Renal cortical epithelial cell (primary cell): ENCODE results near the gene LYPD5. TPM values are rescaled to one million over a fixed set of nuclear protein-coding genes. Genes with fewer than 3 reads are reported as not detected.
"Not testable (repeated sequence)": the region's sequence is repeated elsewhere in the genome, so short reads cannot be mapped to it uniquely, and the experiment has no call there.

ENCODE experiments used
- DNase-seq: peaks from one replicate; pipeline ENCODE4 v3.0.0-alpha.2; 2011; ENCODE audit warnings: low read depth
- total RNA-seq: library from RNA; depleted of rRNA; stranded (reverse); fragments of >200 nt; gene quantifications from 2 replicates; pipeline ENCODE4 v1.2.3, GENCODE V29; 2014

LYPD5 gene
- total RNA-seq, 1 donor from 2014 or later = 0.35 TPM

DNA sequence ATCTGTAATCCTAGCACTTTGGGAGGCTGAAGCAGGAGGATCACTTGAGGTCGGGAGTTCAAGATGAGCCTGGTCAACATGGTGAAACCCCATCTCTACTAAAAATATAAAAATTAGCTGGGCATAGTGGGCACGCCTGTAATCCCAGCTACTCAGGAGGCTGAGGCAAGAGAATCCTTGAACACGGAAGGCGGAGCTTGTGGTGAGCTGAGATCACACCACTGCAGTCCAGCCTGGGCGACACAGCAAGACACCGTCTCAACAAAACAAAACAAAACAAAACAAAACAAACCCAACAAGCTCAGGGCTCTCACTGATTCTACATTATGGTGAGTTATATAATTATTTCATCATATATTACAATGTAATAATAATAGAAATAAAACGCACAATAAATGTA lies 4.2 kb upstream of the LYPD5 start:
- DNase-seq = not testable (repeated sequence)

DNA sequence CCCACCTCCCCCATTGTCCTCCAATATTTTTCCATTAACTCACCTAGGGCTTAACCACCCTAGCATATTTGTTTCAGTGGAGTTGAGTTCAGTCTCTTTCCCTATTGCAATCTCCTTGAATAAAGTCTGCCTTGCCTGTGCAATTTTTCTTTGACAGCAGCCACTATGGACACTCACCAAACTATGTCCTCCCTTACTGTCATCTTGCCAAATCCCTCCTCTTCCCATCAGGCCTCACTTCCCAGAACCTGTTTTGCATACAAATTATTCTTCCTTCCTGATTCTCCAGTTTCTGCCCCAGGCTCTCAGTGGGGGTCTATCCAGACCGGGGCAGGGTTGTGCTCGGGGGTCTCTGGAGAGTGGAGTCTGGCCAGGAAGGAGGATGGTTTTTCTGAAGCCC lies 2.2 kb upstream of the LYPD5 start:
- no peak for DNase-seq

DNA sequence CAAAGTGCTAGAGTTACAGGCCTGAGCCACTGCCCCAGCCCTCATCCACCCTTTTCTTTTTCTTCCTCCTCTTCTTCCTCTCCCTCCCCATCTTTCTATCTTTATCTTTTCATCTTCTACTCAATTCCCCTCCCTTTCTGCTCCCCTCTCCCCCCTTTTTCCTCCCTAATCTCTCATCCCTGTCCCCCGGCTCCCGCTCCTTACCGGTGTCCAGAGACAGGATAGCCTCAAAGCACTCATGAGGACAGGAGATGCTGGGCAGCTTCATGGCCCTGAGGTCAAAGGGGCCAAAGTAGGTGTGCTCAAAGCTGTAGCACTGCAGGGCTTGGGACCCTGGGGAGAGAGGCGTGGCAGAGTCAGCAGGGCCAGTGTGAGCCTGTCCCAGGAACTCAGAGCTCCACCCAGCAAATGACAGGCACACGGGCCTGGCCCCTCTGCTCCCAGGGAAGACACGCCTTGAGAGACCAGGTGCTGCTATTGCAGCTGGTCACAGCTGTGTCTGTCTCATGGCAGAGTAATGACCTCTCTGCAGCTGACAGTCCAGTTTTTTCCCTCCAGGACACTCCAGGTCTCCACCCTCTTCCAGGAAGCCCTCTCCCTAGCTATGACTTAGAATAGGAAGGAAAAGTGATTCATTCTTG lies 2.6 kb downstream of the LYPD5 start:
- DNase-seq = no peak

DNA sequence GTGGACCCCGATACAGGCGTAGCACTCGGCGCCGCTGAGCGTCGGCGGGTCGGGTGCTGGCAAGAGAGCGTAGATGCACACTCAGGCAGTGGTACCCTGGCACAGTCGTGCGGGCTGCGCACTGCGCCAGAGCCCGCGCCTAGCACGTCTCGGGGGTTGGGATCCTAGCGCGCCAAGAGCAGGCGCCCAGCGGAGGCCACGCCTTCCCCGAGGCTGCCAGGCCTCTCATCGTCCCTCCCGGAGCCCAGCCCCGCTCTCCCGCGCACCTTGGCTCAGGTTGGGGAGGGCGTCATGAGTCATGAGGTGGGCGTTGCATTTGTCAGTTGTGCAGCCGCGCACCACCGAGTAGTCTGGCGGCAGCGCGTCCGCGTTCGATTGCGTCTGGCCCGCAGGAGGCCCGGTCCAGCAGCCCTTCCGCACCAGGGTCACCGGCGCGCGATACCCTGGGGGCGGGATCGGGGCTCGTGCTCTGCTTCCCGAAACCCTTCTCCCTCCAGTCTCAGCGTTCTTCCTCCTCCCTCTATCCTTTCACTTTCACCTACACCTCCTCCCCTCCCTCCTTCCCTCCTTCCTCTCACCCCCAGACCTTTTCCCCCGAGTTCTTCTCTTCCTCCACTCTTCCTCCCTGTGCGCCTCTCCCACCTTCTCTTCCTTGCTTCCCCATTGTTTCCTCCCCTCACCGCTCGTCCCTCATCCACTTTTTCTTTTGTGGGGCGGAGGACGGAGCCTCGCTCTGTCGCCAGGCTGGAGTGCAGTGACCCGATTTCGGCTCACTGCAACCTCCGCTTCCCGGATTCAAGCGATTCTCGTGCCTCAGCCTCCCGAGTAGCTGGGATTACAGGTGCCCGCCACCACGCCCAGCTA lies 3.5 kb downstream of the LYPD5 start:
- DNase-seq = peak; percentile 29

DNA sequence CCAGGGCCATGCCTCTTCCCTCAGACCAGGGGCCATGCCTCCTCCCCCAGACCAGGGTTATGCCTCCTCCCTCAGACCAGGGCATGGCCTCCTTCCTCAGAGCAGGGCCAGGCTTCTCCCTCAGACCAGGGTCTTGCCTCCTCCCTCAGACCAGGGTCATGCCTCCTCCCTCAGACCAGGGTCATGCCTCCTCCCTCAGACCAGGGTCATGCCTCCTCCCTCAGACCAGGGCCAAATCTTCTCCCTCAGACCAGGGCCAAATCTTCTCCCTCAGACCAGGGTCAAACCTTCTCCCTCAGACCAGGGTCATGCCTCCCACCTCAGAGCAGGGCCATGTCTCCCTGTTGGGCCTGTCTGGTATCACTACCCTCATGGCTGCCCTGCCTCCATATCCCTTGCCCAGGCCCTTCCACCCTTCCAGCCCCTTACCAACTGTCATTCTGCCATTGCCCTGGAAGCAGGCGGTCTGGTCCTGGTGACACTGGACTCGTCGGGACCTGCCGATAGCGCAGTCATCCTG lies 4.2 kb downstream of the LYPD5 start:
- DNase-seq = no peak

DNA sequence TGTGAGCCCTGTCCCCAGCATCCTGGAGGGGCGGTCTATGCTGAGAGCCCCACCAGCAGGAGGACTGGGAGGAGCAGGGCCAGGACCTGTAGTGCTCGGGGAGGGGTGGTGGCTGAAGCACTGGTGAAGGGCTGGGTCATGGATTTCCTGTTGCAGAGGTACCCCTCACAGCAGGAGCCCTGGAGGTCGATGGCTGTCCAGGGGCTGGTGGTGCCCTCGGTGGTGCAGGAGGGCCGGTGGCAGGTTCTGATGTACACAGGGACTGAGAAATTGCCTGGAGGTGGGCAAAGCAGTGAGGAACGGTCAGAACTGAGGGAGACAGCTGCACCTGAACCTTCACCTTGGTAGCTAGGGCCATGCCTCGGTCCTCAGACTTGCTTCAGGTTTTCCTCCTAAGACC lies 4.7 kb downstream of the LYPD5 start:
- no peak for DNase-seq

DNA sequence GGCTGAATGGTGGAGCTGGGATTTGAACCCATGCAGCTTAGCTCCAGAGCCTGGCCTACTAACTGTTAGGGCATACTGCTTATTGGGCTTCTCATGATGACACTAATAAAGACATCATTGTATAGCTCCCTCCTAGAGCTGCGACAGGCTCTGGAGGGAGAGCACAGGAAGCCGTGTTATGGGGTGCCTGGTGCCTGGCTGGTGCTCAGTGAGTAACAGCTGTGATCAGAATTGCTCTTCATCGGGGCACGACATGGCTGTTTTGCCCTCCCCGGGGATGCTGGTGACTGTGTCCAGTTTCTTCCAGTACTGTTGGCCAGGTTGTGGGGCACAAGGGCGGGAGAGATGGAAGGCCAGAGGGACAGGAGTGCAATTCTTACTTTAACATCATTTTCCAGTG lies 5.1 kb downstream of the LYPD5 start:
- DNase-seq = no peak

DNA sequence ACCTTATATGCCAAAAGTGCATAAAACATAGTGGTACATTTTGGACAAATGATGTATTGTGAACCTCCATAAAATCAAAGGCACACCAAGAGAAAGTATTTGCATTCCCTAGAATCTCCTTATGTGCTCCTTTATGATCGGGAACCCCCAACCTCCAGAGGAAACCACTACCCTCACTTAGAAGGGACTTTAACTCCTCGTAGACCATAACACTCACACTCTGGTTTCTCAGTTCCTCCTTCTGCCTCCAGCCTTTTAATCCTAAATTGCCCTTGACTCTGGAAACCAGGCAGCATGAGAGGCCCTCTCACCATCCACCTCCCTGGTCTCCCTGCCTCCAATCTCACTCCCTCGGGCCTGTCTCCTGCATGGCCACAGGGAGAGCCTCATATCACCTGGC lies 11.7 kb downstream of the LYPD5 start:
- DNase-seq = no peak

DNA sequence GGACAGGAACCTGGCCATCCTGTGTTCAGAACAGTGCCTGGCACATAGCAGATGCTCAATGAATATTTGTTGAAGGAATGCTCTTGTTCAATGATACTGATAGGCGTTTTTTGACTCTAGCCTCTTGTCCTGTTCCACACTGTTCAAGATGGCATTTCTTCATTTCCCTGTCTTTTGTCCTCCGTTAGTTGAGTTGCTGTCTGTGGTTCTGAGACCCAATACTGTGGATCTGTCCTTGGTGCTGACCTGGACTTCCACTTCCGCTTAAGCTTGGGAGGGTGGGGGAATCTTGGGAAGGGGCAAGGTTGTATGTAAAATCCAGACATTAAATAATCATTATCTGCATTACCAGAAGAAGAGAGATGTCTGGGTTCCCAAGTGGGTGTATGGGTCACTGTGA lies 13.2 kb downstream of the LYPD5 start:
- DNase-seq = peak; percentile 52

DNA sequence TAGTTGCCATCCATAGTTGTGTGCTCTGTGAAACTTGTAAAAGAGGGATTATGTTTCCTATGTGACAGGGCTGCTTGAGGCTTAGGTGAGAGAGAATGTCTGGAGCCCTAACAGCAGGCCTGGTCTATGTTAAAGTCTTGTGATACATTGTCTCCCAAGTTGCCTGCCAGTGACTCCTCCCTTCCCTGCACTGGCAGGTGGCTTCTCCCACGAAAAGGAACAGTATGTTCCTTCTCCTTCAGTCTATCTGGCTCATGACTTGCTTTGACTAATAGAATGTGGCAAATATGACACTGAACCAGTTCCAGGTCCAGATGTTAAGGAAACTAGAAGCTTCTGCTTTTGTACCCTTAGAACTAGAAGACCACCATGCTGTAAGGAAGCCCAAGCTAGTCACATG lies 15.6 kb downstream of the LYPD5 start:
- no peak for DNase-seq

DNA sequence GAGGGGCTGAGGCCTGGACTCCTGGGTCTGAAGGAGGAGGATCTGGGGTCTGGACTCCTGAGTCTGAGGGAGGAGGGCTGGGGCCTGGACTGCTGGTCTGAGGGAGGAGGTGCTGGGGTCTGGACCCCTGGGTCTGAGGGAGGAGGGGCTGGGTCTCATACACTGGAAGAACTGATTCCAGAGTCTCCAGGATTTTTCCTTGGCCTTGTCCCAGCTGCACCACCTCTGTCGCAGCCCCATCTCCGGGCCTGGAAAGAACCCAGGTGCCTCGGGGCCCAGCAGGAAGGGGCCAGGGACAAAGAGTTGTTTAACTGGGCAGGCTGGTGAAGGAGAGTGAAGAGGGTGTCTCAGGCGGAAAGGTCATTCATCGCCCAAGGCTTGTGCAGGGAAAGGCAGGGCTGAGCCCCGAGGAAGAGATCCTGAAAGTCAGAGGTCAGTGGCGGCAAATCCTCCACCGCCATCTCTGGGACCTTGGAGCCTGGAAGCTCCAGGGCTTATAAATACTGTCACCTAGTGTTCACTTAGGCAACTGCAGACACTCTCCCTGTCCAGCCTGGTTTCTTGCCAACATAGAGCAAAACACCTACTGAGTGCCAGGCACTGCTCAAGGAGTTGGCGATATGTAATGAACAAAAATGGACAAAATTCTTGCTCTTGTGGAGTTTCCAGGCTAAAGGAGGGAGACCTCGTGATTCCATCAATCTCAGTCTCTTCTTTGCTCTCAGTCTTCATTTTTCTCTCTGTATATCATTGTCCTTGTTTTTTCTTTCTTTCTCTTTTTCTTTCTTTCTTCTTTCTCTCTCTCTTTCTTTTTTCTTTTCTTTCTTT lies 17.1 kb downstream of the LYPD5 start:
- peak; percentile 65 for DNase-seq

DNA sequence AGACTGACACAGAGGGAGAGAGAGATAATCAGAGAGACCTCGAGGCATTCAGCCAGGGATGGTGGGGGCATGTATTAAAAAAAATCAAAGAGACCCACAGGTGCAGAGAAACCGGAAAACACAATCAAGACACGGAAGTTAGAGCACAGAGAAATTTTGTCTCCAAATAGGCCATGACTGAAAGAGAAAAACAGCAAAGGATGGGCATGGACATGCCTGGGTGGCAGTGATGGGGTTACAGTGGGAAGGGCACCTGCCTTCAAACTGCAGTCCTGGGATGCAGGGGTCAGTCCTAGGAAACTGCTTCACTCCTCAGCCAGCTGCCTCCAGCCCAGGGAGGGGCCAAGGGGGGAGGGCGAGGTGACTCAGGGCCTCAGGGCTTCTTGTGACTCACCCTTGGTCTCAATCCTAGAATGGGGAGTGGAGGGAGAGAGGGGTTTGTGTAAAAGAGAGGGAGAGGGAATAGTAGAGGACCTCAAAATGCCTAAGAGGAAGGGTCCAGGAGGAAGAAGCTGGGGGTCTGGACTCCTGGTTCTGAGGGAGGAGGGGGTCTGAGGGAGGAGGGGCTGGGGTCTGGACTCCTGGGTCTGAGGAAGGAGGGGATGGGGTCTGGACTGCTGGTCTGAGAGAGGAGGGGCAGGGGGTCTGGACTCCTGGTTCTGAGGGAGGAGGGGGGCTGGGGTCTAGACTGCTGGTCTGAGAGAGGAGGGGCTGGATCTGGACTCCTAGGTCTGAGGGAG lies 17.8 kb downstream of the LYPD5 start:
- DNase-seq = peak; percentile 79

DNA sequence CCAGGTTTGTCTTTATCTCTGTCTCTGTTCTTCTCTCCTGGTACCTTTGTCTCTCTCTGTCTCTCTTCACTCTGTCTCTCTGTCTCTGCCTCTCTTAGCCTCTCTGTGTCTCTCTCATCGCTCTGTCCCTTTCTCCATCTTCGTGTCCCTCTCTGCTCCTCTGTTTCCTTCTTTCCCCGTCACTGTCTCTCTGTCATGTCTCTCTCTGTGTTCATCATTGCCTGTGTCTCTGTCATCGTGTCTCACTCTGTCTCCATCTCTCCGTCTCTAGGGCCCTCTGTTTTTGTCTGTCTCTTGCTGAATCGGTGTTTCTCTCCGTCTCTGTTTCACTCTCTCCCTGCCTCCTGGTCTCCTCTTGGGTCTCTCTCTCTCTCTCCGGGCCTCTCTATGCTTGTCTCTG lies 18.6 kb downstream of the LYPD5 start:
- DNase-seq = no peak

DNA sequence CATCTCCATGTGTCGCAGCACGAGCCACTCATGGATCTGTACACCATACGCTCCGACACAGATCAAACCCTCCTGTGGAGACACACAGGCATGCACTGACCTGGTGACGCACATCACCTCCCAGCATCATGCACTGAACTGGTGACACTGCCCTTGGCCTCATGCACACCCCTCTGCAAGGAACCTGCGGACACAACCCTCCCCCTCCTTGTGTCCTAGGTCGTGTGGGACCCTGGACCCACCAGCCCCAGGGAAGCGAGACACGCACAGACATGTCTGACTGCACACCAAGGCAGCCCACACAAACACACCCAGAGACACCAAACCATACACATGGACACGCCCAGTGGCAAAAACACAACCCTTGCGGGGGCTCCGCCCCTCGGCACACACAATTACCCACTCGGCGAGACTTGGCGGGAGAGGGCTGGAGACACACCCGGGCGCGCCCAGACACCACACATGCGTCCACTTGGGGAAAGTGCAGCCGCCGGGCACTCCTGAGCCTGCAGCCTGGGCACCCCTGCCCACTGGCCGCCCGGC lies 19.5 kb downstream of the LYPD5 start:
- no peak for DNase-seq

DNA sequence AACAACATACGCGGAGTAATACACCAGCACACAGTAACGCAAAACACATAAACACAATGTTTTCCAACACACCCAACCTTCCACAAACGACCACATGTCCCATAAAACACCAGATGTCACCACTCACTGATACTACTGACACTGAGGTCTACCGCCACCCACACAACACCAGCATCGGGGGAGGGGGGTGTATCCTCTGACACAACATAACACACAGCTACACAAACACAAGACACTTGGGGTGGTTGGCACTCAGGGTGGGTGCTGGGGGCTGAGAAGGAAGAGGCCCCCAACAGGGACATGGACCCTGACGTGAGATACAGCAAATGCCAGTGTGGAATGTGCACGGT lies 20.0 kb downstream of the LYPD5 start:
- no peak for DNase-seq

DNA sequence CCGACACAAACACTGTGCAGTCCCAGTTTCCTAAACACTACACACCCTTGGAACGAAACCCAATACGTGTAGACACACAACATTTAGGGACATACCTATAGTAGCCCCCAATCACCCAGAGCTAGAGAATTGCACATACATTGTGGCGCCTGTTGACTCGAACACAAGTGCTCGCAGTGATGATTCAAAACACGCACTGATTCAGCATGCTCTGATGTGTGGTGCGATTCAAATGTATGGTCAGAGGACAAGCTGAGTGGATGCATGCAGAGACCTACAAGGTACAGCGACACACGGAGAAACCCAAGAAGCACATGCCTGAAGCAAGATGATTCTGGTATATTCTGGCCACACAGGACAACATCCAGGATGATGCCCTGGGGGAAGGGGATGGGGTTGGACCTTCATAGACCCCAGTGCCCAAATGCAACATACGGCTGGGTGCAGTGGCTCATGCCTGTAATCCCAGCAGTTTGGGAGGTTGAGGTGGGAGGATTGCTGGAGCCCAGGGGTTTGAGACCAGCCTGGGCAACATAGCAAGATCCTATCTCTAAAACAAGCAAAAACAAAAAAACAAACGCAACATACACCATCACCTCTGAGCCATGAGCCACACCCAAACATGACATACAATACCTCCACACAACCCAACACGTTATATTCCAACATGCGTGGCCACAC lies 20.5 kb downstream of the LYPD5 start:
- DNase-seq = no peak

DNA sequence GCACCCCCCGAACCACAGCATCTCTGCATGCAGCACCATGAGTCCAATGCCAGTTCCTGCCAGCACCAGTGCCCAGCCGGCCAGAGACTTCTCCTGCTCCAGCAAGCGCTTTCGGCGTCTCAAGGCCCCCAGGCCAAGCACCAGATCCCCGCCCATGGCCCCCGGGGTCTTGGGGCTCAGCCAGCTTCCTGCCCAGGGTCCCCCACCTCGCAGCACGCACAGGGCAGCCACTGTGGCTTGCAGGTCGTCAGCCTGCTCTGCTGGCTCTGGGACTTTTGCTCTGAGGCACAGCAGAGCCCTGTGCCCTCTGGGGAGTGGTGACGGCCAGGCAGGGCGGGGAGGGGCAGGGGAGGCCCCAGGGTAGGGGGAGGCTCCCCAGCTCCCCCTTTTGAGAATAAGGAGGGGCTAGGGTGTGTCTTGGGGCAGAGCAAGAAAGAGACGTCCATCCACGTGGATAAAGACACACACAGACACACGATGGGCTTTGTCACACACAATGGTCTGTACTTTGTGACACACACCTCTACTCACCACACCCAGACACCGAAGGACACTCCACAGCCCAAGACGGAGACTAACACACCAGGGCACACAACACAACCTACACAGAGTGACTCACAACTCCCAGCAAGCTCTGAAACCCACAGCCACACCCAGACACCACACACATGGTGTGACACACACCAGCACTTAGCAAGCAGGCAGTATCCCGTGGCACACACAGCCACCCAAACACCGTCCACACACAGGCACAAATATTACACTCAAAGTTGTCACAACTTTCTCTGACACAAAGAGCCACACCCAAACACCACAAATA lies 21.3 kb downstream of the LYPD5 start, which contains the start of gene KCNN4:
KCNN4 (minus strand) TSS at position 268 of the 820 bp plus-strand sequence; CDS start at position 156, 112 bp downstream.
- DNase-seq = peak; percentile 68

DNA sequence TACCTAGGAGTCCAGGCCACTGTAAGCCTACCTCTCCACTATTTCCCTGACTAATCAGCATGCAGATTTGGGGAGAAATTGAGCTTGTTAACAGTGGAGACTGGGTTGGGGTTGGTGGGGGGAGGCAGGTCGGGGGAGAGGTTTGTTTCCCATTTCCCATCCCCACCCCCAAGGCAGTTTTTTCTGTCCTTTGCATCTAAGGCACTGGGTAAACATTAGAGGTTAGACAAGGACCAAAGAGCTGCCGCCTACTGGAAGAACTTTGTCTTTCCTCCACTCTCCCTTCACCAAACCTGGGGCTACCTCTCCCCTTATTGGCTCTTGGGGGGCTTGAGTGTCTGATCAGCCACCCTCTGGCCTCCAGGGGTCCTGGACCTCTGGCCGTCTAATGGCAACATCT lies 22.4 kb downstream of the LYPD5 start:
- no peak for DNase-seq

DNA sequence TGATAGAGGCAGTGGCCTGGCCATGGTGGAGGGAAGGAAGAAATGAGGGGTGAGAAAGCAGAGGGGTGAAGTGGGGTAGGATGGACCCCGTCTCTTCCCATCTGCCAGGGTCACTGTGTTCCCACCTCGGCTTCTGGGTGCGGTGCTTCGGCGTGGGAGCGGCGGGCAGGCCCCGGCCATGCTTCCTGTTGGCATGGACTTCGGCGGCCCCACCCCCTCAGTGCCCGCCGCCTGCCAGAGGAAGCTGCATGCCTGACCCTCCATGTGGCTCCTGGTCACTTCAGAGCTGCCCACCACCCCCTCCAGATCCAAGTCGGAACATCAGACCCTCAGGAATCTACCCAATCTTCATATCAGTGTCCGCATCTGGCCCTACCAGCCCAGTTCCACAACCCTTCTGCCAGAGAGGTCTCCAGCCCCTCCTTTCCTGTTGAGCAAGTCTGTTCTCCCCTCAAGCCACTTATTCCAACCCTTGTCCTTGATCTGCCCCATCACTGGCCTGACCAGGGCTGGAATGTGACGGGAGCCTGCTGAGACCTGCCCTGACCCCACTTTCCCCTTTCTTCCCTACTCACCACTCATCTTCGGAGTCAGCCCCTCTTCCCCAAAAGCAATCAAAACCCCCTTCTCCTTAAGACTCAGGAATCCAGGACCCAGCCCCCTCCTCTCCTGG lies 23.0 kb downstream of the LYPD5 start:
- DNase-seq = no peak
